Activated T-cell treated with anti-CD3 and anti-CD28 coated beads, Interleukin-2, amount 50 U/mL, for 48 hours (primary cell): ENCODE data around the gene POPDC2.
"Not testable (repeated sequence)": the region's sequence is repeated elsewhere in the genome, so short reads cannot be mapped to it uniquely, and the experiment has no call there.

ENCODE experiments used
- DNase-seq, 2 experiments: peaks; one replicate each; pipeline ENCODE4 v3.0.0-alpha.2; 2020

The POPDC2 gene

GRCh38 chr3:119611664-119612063, 48.7 kb downstream of the POPDC2 start:
- no peak for DNase-seq

GRCh38 chr3:119609301-119609700, 51.1 kb downstream of the POPDC2 start:
- DNase-seq: no peak

GRCh38 chr3:119608405-119609000, 51.9 kb downstream of the POPDC2 start:
- DNase-seq: no peak

- DNase-seq: no peak
Measured at GRCh38 chr3:119604878-119605277, 55.5 kb downstream of the POPDC2 start.

GRCh38 chr3:119602676-119603075, 57.7 kb downstream of the POPDC2 start:
- DNase-seq: no peak

GRCh38 chr3:119601154-119601553, 59.2 kb downstream of the POPDC2 start:
- DNase-seq: peak in 1 of 2 experiments; percentile 24

GRCh38 chr3:119600732-119601131, 59.7 kb downstream of the POPDC2 start:
- DNase-seq: peak; percentile 33 to 53

- no peak for DNase-seq
Measured at GRCh38 chr3:119599558-119600174, 60.7 kb downstream of the POPDC2 start.

GRCh38 chr3:119598410-119599098, 61.8 kb downstream of the POPDC2 start:
- no peak for DNase-seq

GRCh38 chr3:119597548-119598288, 62.7 kb downstream of the POPDC2 start, which contains the start of gene PLA1A:
PLA1A (plus strand) TSS chr3:119597885; CDS start chr3:119597914, 29 bp downstream.
- DNase-seq: no peak

- DNase-seq: no peak
Measured at GRCh38 chr3:119596398-119596797, 64.0 kb downstream of the POPDC2 start.

- DNase-seq: no peak
Measured at GRCh38 chr3:119595639-119596334, 64.6 kb downstream of the POPDC2 start.

GRCh38 chr3:119594929-119595328, 65.5 kb downstream of the POPDC2 start:
- not testable (repeated sequence) for DNase-seq

- DNase-seq: no peak
Measured at GRCh38 chr3:119594066-119594465, 66.3 kb downstream of the POPDC2 start.

- DNase-seq: no peak
Measured at GRCh38 chr3:119592861-119593260, 67.5 kb downstream of the POPDC2 start.
